Fibroblast of lung (primary cell): Measurements from ENCODE around the gene SNX15. TPM values are rescaled to one million over a fixed set of nuclear protein-coding genes. Genes with fewer than 3 reads are reported as not detected.

Source experiments
- DNase-seq, 2 donors: peaks; one replicate each; pipeline versions ENCODE4 v3.0.0 to v3.0.0-alpha.2; 2010; ENCODE audit warnings: low read depth in 2 of 2
- H2AFZ ChIP-seq: 2 replicates; pipeline ENCODE4 v1.5.1; 2012; ENCODE audit warnings: low read length, control low read depth, inconsistent platforms
- H3K27ac ChIP-seq: 2 replicates; pipeline ENCODE4 v1.5.1; 2011; ENCODE audit warnings: low read length, control low read depth; ENCODE audit not compliant: insufficient read depth
- H3K27me3 ChIP-seq: 2 replicates; pipeline ENCODE4 v1.5.1; 2011; ENCODE audit warnings: mild to moderate bottlenecking, low read length; ENCODE audit not compliant: control insufficient read depth, insufficient read depth
- H3K36me3 ChIP-seq: 2 replicates; pipeline ENCODE4 v1.5.1; 2011; ENCODE audit warnings: low read length; ENCODE audit not compliant: control insufficient read depth, insufficient read depth
- H3K4me1 ChIP-seq: 2 replicates; pipeline ENCODE4 v1.5.1; 2011; ENCODE audit warnings: low read length; ENCODE audit not compliant: control insufficient read depth, insufficient read depth; ENCODE audit errors: extremely low read depth
- H3K4me2 ChIP-seq: 2 replicates; pipeline ENCODE4 v1.5.1; 2011; ENCODE audit warnings: low read length, control low read depth; ENCODE audit not compliant: insufficient read depth; ENCODE audit errors: extremely low read depth
- H3K4me3 ChIP-seq, 4 experiments: fragments of 200-600 bp in 1 of 4; sonication (generic) in 1 of 4; replicated peaks in 1 of 4; 2 replicates each; pipeline ENCODE4 v1.5.1; 2011 to 2016; ENCODE audit warnings: low read length in 4 of 4, low read depth in 3 of 4, mild to moderate bottlenecking in 3 of 4, control low read depth in 2 of 4, inconsistent platforms in 1 of 4, mixed read lengths in 1 of 4; ENCODE audit not compliant: insufficient read depth in 1 of 4; ENCODE audit errors: control extremely low read depth in 1 of 4
- H3K79me2 ChIP-seq: 2 replicates; pipeline ENCODE4 v1.5.1; 2012; ENCODE audit warnings: mild to moderate bottlenecking, low read length, inconsistent platforms; ENCODE audit not compliant: control insufficient read depth, insufficient read depth
- H3K9ac ChIP-seq: 2 replicates; pipeline ENCODE4 v1.5.1; 2011; ENCODE audit warnings: mild to moderate bottlenecking, low read length, control low read depth; ENCODE audit not compliant: insufficient read depth
- H3K9me3 ChIP-seq: 2 replicates; pipeline ENCODE4 v1.5.1; 2012; ENCODE audit warnings: low read depth, low read length; ENCODE audit not compliant: control insufficient read depth, insufficient read depth
- H4K20me1 ChIP-seq: 2 replicates; pipeline ENCODE4 v1.5.1; 2011; ENCODE audit warnings: low read length; ENCODE audit not compliant: control insufficient read depth, insufficient read depth; ENCODE audit errors: extremely low read depth
- EZH2 ChIP-seq: IDR thresholded peaks from 2 replicates; pipeline ENCODE4 v1.5.1; 2012; ENCODE audit warnings: low read length, control low read depth, mild to moderate bottlenecking; ENCODE audit errors: missing control alignments
- polyA plus RNA-seq, 2 donors: library from polyadenylated mRNA; depleted of rRNA in 1 of 2; stranded (reverse) in 1 of 2; unstranded in 1 of 2; fragments of >200 nt; gene quantifications; 2 replicates each; pipeline ENCODE4 v1.2.1, GENCODE V29; 2011 to 2012; ENCODE audit warnings: missing spikeins in 1 of 2
- total RNA-seq: library from RNA; depleted of rRNA; stranded (reverse); fragments of >200 nt; gene quantifications from 2 replicates; pipeline ENCODE4 v1.2.1, GENCODE V29; 2014
- TF ChIP-seq, protein P1 (sequence below), 2 donors: IDR thresholded peaks in 1 of 2; conservative IDR thresholded peaks in 1 of 2; 1 replicate in 1 of 2; 2 replicates in 1 of 2; pipeline ENCODE4 v1.5.1; 2011 to 2012; ENCODE audit warnings: low read length in 2 of 2, control low read depth in 1 of 2, inconsistent platforms in 1 of 2, low read depth in 1 of 2, mild to moderate bottlenecking in 1 of 2

SNX15 gene
- total and polyA plus RNA-seq, 2 donors (not counting 1 experiment from before 2014, with no cell fraction given), result 10.2 to 14.4 TPM

DNA sequence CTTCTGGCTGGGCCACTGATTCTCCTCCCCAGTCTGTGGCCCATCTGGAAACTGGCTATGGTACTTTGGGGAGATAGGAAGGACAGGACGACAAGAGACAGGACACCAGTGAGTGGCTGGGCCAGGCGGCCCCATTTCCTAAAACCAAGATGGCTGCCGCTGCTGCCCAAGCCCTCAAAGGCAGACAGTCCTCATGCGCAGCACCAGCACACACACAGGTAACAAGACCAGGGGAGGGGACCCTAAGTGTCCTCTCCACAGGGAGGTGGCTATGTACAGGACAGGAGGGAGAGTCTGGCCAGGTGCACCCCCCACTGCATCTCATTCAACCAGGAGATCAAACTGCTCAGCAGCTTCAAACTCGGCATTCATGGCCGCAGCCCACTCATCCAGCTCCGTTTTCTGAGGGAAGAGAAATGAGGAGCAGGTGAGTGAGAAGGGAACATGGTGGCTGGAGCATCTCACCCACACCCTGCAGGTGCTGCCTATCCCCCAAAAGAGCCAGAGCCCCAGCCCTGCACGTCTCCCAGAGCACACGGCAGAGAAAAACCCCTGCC lies 51.6 kb downstream of the SNX15 start:
- no peak overlapping the region for H2AFZ ChIP-seq
- no peaks in the 10 kb centered on the region for H4K20me1 ChIP-seq
- peaks cover 3% of the 10 kb centered on the region for H3K36me3 ChIP-seq
- TF ChIP-seq EZH2, result no peak
- TF ChIP-seq, protein P1, sequence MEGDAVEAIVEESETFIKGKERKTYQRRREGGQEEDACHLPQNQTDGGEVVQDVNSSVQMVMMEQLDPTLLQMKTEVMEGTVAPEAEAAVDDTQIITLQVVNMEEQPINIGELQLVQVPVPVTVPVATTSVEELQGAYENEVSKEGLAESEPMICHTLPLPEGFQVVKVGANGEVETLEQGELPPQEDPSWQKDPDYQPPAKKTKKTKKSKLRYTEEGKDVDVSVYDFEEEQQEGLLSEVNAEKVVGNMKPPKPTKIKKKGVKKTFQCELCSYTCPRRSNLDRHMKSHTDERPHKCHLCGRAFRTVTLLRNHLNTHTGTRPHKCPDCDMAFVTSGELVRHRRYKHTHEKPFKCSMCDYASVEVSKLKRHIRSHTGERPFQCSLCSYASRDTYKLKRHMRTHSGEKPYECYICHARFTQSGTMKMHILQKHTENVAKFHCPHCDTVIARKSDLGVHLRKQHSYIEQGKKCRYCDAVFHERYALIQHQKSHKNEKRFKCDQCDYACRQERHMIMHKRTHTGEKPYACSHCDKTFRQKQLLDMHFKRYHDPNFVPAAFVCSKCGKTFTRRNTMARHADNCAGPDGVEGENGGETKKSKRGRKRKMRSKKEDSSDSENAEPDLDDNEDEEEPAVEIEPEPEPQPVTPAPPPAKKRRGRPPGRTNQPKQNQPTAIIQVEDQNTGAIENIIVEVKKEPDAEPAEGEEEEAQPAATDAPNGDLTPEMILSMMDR (conservative IDR thresholded peaks at IDR 0.05 in 1 of 2, IDR thresholded peaks at IDR 0.05 in 1 of 2; ENCODE audit: low read depth in 1 of 2, low read length in 2 of 2), result no peak
- no peak overlapping the region for H3K4me3 ChIP-seq
- no peak overlapping the region for H3K27ac ChIP-seq
- peaks cover 7% of the 10 kb centered on the region for H3K4me1 ChIP-seq
- H3K79me2 ChIP-seq, result peaks cover 30% of the 10 kb centered on the region
- H3K9ac ChIP-seq, result no peak overlapping the region
- H3K27me3 ChIP-seq, result no peaks in the 10 kb centered on the region
- H3K9me3 ChIP-seq, result no peaks in the 10 kb centered on the region
- H3K4me2 ChIP-seq, result no peak overlapping the region
- no peak for DNase-seq

DNA sequence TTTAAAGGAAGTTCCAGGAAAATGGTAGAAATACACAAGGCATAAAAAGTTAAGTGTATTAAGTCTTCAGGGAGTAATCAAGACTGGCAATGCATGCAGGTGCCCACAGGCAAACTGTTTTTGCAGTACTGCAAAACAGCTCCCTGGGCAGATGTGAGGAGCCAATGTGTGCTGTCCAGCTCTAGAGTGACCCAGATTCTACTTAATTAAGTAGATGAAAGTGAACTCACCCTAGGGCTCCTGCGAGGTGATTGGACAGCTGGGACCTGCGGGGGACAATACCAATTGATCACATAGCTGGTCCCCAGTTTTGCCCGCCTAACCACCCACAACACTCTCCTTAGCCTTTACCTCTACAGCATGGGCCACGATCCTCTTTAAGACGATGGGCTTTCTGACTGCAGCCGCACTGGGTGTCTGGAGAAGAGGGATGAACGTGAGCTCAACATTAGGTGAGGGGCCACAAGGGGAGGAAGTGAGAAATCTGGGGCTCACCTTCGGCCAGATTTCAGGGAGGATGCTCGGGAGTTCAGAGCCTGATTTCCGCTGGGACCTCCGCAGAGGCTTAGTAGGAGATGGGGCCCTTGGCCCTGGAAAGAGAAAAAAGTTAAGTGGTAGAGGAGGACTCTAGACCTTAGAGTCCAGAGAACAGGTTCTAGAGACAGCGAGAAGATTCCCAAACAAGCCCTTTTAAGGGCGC lies 56.0 kb downstream of the SNX15 start:
- Histone ChIP-seq H3K27ac (peak overlapping the region; percentile 85), H3K4me3 (peak overlapping the region; percentile 71 to 91 (median 84)), H3K79me2 (peaks cover 44% of the 10 kb centered on the region), H3K27me3 (no peaks in the 10 kb centered on the region), H3K36me3 (peaks cover 17% of the 10 kb centered on the region), H3K4me2 (peak overlapping the region; percentile 98), H2AFZ (peak overlapping the region; percentile 88), H3K9me3 (no peaks in the 10 kb centered on the region), H3K9ac (peak overlapping the region; percentile 95), H3K4me1 (peaks cover 11% of the 10 kb centered on the region), H4K20me1 (no peaks in the 10 kb centered on the region)
- DNase-seq, result no peak
- TF ChIP-seq, protein P1 (conservative IDR thresholded peaks at IDR 0.05 in 1 of 2, IDR thresholded peaks at IDR 0.05 in 1 of 2; ENCODE audit: low read depth in 1 of 2, low read length in 2 of 2), result no peak
- TF ChIP-seq EZH2, result no peak

DNA sequence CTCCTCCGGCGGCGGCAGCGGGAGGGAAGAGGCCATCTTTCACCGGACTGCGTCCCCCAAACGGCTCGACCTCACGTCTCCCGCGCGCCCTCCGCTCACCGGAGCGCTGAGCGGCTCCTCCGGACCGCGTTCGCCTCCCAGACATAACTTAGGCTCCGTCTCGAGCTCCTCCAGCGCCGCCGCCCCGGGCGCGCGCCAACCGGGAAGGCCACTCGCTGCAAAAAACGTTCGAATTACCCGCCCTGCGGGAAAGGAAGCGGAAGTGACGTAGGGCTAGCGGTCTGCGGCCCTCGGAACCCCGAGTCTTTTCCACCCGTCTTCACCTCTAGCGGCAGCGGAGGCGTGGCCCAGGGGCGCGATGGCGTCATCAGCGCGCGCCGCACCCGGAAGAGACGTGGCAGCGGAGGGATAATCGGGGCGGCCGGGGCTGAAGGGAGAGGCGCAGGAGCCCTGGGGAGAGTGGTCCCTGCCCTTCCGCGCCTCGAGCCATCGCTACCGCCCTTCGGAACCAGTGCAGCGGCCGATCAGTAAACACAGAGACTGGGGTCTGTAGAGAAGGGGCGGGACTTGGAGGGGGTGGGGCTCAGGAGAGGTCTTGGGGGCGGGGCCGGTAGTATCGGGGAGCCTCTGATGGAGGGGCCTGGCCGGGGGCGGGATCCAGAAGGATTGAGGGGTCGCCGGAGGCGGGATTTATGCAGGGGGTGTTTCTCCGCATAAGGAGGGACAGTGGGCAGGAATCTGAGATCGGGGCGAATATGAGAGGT lies 56.8 kb downstream of the SNX15 start, which contains the start of the genes CDCA5 and ZFPL1:
Gene CDCA5, minus strand, starts transcription at position 207 of the 764 bp plus-strand sequence. Its CDS starts 62 bp downstream, at position 145.
Gene ZFPL1, plus strand, starts transcription at position 389 of the 764 bp plus-strand sequence. CDS start 477 bp downstream, outside the sequence.
- peaks cover 11% of the 10 kb centered on the region for H3K4me1 ChIP-seq
- H3K9ac ChIP-seq, result peak within 1 kb of the TSS; percentile 95
- H3K79me2 ChIP-seq, result peaks cover 41% of the 10 kb centered on the region
- H3K9me3 ChIP-seq, result no peaks in the 10 kb centered on the region
- peak within 1 kb of the TSS; percentile 85 for H3K27ac ChIP-seq
- H2AFZ ChIP-seq, result peak within 1 kb of the TSS; percentile 88
- peaks cover 18% of the 10 kb centered on the region for H3K36me3 ChIP-seq
- no peaks in the 10 kb centered on the region for H3K27me3 ChIP-seq
- TF ChIP-seq EZH2, result no peak
- TF ChIP-seq, protein P1 (conservative IDR thresholded peaks at IDR 0.05 in 1 of 2, IDR thresholded peaks at IDR 0.05 in 1 of 2; ENCODE audit: low read depth in 1 of 2, low read length in 2 of 2), result no peak
- peak within 1 kb of the TSS; percentile 98 for H3K4me2 ChIP-seq
- H4K20me1 ChIP-seq, result no peaks in the 10 kb centered on the region
- peak; percentile 93 to 96 for DNase-seq
- H3K4me3 ChIP-seq, result peak within 1 kb of the TSS; percentile 71 to 91 (median 84)
